SH-SY5Y (cell line): ENCODE measurements around the gene FYN.

Experiments used
- GATA2 ChIP-seq: IDR thresholded peaks from 2 replicates; pipeline ENCODE4 v1.6.1; 2011; ENCODE audit warnings: mild to moderate bottlenecking, low read depth, low read length
- GATA3 ChIP-seq: IDR thresholded peaks from 2 replicates; pipeline ENCODE4 v1.6.1; 2011; ENCODE audit warnings: low read depth, mild to moderate bottlenecking, low read length, moderate library complexity

- TF ChIP-seq GATA2 (no peak), GATA3 (no peak)
These were observed 92.1 kb downstream of the FYN start for GRCh38 chr6:111781041-111781708.
